ENCODE results near the gene GPATCH1.
A peak's percentile ranks its signal among the peaks of the same experiment; 100 is the strongest.
"Not testable (repeated sequence)": the region's sequence is repeated elsewhere in the genome, so short reads cannot be mapped to it uniquely, and the experiment has no call there.

Gene GPATCH1, protein sequence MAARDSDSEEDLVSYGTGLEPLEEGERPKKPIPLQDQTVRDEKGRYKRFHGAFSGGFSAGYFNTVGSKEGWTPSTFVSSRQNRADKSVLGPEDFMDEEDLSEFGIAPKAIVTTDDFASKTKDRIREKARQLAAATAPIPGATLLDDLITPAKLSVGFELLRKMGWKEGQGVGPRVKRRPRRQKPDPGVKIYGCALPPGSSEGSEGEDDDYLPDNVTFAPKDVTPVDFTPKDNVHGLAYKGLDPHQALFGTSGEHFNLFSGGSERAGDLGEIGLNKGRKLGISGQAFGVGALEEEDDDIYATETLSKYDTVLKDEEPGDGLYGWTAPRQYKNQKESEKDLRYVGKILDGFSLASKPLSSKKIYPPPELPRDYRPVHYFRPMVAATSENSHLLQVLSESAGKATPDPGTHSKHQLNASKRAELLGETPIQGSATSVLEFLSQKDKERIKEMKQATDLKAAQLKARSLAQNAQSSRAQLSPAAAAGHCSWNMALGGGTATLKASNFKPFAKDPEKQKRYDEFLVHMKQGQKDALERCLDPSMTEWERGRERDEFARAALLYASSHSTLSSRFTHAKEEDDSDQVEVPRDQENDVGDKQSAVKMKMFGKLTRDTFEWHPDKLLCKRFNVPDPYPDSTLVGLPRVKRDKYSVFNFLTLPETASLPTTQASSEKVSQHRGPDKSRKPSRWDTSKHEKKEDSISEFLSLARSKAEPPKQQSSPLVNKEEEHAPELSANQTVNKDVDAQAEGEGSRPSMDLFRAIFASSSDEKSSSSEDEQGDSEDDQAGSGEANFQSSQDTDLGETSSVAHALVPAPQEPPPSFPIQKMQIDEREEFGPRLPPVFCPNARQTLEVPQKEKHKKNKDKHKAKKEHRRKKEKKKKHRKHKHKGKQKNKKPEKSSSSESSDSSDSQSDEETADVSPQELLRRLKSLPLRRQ

DNA sequence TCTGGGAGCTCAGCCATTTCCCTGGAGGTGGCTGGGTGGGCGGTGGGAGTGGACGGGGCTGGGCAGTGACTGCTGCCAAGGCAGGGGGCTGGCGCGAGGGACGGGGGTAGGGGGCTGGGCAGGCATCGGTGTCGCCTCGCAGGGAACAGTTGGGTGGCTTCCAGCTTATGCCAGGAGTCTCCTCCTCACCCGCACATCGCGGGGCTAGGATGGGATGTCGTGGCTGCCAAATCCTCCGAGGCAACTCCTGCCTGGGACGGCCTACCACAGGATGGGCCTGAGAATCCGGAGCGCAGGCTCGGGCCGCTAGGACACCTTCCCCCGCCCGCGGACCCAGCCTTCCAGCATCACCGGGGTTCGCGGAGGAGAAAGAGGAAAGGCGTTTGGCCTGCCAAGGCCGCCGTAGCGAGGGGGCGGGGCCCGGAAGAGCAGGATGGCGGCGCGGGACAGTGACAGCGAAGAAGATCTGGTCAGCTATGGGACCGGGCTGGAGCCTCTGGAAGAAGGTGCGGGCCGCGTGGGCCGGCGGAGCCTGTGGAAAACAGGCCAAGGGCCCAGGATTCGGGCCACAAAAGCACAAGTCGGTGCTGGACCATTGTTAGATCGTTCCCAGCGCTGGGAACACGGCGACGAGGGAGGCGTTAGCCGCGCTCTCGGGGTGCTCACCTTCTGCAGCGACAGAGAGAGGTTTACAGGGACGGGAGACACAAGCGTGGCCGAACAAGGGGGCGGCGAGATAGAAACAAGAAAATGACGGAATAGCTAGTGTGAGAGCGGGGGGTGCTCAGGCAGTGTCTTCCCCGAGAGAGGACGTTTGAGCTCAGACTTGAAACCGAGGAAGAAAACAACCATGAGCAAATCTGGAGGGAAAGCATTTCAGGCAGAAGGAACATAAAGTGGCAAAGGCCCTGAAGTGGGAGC is at the start of gene GPATCH1:
Gene GPATCH1, plus strand, starts transcription at position 421 of the 921 bp plus-strand sequence. Its CDS starts 13 bp downstream, at position 434.
- peak; percentile 95 for DNase-seq (ENCODE audit: low spot score)

DNA sequence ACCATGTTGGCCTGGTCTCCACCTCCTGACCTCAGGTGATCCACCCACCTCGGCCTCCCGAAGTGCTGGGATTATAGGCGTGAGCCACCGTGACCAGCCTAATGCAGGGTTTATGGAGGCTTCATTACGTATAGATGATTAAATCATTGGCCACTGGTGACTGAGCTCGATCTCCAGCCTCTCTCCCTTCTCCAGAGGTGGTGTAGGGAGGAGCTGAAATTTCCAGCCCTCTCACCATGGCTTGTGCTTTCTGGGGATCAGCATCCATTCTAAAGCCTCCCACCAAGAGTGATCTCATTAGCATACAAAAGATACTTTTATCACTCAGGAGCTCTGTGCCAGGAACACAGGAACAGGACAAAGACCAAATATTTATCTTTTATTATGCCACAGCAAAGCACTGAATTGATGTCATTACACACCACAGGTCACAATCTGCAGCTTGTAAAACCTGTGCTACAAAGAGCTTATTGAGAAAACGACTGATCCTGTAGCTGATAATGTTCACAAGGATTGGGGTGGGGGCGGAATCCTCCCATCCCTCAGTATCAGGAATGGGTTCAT is 48.7 kb upstream of the GPATCH1 start:
- no peak for DNase-seq (ENCODE audit: low spot score)

DNA sequence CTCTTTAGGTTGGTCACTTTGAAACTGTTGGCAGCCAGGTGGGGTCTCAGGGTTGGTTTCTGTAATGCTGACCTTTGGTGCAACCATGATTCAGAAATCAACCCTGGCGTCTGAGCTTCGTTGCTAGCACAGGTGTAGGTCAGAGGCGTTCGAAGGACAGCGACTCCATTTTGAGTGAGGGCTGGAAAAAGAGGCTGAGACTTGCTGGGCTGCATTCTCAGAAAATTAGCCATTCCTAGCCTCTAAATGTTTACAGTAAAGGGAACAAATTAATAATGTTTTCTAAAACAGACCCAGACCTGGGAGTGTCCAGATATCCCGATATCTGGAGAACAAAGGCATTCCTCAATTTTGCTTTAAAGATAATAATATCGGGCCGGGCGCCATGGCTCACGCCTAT is 45.5 kb upstream of the GPATCH1 start:
- no peak for DNase-seq (ENCODE audit: low spot score)

DNA sequence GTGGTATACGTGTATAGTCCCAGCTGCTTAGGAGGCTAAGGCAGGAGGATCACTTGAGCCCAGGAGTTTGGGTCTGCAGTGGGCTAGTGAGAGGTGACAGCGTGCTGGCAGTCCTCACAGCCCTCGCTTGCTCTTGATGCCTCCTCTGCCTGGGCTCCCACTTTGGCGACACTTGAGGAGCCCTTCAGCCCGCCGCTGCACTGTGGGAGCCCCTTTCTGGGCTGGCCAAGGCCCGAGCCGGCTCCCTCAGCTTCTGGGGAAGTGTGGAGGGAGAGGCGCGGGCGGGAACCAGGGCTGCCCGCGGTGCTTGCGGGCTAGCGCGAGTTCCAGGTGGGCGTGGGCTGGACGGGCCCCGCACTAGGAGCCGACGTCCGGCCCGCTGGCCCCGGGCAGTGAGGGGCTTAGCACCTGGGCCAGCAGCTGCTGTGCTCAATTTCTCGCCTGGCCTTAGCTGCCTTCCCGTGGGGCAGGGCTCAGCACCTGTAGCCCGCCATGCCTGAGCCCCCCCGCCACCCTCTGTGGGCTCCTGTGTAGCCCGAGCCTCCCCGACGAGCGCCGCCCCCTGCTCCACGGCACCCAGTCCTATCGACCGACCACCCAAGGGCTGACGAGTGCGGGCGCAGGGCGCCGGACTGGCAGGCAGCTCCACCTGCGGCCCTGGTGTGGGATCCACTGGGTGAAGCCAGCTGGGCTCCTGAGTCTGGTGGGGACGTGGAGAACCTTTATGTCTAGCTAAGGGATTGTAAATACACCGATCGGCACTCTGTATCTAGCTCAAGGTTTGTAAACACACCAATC is 44.4 kb upstream of the GPATCH1 start:
- DNase-seq (ENCODE audit: low spot score), result not testable (repeated sequence)

DNA sequence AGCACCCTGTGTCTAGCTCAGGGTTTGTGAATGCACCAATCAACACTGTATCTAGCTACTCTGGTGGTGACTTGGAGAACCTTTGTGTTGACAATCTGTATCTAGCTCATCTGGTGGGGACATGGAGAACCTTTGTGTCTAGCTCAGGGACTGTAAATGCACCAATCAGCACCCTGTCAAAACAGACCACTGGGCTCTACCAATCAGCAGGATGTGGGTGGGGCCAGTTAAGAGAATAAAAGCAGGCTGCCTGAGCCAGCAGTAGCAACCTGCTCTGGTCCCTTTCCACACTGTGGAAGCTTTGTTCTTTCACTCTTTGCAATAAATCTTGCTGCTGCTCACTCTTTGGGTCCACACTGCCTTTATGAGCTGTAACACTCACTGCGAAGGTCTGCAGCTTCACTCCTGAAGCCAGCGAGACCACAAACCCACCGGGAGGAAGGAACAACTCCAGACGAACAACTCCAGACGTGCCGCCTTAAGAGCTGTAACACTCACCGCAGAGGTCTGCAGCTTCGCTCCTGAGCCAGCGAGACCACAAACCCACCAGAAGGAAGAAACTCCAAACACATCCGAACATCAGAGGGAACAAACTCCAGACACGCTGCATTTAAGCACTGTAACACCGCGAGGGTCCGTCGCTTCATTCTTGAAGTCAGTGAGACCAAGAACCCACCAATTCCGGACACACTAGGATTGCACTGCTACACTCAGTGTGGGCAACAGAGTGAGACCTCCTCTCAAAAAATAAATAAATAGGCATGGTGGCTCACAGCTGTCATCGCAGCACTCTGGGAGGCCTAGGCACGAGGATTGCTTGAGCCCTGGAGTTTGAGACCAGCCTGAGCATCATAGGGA is 43.6 kb upstream of the GPATCH1 start:
- DNase-seq (ENCODE audit: low spot score), result not testable (repeated sequence)

DNA sequence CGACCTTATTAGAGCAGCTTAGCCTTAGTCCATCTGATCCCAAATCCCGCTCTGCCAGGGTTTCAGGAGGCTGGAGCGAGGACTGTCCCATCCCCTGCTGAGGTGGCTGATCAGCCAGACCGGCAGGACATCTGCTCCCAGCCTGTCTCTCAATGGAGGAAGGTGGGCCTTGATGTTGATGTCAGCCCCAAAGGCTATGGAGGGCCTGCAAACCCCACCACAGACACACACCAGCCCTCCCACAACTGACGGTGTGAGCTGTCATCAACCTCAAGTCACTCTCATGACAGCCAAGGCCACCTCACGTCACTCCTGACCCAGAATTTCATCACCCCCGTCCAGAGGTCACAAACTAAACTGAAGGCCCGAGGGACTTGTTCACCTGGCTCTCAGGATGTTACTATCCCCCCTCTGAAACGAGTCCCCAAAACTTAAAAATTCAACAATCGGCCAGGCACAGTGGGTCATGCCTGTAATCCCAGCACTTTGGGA is 41.8 kb upstream of the GPATCH1 start:
- DNase-seq (ENCODE audit: low spot score), result no peak

DNA sequence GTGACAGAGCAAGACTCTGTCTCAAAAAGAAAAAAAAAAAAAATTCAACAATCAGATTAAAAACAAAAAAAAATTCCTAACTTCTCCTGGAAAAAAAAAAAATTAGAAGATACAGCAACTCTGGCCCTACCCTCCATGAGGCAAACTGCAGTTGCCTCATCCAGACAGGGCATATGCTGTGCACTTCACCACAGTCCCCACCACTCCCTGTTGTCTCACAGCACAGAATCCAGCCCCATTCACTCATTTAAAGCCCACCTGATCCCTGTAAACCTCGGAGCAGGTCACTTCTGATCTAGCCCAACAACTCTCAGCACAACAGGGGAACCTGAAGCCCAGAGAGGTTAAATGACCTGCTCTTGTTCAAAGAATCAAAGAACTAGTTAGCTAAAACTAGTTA is 41.2 kb upstream of the GPATCH1 start:
- no peak for DNase-seq (ENCODE audit: low spot score)

DNA sequence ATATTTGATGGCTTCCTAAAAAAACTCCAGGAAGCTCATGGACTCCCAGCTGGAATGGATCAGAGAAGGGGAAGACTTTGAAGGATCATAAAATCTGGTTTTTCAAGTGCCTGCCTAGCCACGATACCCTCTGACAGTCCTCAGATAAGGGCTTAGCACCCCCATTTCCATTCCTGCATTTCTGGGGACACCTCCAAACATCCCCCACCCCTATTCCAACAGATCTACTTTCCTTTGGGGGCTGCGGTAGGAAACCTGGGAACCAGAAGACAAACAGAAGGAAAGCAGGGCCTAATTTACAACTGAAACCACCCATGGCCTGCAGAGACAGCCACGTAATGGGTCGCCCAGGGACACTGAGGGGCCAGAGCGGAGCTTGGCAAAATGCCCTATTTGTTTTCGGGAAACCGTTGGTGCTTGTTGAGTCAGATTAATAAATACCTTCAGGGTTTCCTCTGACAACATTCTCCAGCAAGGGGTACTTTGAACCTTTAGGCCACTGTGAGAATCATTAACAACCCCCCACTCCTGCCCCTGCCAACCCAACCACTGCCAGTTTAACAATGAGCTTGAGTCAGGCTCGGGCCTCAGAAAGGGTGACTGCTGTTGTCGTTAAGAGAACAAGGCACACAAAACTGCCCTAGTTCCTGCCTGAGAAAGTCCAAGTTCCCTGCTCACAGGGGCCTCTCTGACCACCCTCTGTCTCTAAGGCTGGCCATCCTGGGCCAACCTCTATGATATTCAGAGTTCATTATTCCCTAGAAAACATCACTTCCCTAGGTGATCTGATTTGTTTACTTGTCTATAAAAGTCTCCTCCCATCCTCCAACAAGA is 39.8 kb upstream of the GPATCH1 start:
- DNase-seq (ENCODE audit: low spot score), result no peak

DNA sequence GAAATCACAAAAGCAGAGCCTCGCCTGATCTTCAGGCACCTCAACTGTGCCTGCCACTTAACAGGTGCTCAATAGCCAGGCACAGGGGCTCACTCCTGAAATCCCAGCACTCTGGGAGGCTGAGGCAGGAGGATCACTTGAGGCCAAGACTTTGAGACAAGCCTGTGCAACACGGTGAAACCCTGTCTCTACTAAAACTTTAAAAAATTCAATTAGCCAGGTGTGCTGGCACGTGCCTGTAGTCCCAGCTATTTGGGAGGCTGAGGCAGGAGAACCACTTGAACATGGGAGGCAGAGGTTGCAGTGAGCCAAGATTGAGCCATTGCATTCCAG is 39.2 kb upstream of the GPATCH1 start:
- DNase-seq (ENCODE audit: low spot score), result not testable (repeated sequence)

DNA sequence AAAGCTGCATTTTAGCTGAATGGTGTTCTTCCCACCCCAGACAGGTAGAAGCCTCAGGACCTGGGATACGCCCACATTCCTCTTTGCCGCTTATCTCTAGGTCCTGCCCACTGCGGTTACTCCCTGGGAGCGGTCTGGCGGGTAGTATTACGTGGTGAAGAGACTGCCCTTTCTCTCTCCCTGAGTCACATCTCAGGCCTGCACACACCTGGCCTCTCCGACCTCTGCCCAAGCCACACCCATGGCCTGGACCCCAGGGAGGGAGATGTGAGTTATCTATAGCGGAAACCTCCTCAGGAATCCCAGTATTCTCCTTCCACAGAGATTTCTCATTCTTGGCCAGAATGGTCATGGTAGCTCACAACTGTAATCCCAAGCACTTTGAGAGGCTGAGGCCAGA is 33.6 kb upstream of the GPATCH1 start:
- DNase-seq (ENCODE audit: low spot score), result no peak

DNA sequence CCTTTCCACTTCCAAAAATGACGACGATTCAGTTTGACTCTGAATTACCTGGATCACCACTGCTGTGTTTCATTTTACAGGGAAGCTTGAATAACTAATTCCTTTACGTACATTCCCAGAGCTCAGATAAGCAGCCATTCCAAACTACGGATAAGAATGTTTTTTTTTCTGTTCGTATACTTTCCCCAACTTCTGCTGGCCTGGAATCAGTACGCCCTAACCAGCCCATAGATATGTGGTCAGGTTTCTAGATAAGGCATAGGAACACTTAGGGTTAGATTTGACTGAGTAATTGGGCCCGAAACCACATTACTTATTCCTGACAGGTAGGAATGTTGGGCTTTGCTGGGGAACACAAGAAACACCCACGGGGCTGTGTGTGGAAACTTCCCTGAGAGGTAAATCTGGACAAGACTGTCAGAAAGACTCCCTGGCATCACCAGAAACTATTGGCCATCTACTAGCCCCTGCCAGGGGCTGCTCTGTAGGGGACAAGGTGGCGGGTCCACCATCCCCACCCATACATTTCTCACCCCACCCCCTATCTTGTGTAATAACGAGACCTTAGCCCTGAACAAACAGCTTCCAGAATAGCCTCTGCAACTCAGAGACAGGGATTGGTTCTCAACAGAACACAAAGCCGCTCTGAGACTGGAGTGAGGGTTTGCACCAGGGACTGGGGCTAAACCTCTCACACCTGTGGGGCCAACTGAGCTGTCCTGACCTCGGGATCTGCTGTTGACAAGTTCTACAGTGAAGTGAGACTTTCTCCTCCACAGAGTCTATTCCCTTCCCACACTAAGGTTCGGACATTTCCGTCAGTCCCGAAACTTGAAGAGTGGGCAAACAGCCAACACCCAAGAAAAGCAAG is 31.9 kb upstream of the GPATCH1 start:
- no peak for DNase-seq (ENCODE audit: low spot score)

DNA sequence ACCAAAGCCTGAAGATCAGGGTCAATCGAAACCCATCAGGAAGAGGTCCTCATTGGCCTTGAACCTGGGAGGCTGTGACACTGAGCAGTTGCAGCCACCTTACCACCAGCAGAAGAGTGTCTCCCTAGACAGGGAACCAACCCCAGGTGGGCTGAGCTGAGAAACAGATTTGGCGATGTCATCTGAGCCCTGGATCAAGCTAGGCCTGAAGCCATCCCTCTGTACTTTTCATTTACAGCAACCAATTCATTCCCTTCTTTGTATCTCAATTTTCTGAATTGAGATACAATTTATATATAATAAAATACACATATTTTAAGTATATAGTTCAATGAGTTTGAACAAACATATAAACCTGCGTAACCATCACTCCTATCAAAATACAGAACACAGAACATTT is 30.9 kb upstream of the GPATCH1 start:
- DNase-seq (ENCODE audit: low spot score), result no peak

DNA sequence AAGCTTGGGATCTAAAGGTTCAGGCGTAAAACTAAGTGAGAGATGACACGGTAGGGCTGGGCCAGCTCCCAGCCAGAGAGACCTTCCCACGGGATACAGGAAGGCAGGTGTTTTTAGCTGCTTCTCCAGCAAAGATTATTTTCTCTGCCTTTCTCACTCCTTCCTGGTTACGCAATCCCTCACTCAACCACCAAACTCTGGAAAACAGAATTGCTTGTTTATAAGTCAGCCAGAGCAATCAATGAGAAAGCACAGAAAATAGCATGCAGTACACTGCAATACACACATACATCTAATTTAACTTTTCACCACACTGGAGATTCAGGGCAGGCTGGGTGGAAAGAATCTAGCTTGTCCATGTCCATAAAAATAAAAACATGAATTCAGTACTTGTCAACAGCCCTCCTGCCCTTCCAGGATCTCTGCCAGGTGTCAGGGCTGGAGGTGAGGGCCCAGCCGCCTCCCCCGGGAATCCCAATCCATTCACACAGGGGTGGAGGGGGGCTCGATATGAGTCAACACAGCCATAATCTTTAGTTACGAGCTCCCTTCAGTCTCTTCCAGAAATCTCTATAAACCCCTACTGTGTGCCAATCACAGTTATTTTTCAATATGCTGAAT is 28.5 kb upstream of the GPATCH1 start:
- no peak for DNase-seq (ENCODE audit: low spot score)

DNA sequence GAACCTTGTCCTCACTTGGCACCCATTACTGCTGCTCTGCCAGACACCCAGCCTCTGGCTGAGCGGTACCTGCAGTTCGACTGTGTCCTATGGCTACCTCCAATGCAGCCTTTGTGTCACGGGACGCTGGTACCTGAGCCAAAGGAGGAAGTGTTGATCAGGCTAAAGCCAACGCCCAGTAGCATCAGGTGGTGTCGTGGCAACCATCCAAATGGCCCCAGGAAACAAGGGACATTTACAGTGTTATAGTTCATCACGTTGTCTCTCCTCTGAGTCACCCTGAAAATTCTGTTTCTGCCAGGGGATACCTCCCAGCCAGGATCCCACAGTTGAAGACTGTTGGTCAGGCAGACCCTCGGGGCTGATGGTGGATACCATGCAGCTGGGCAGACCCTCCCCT is 26.4 kb upstream of the GPATCH1 start:
- no peak for DNase-seq (ENCODE audit: low spot score)

DNA sequence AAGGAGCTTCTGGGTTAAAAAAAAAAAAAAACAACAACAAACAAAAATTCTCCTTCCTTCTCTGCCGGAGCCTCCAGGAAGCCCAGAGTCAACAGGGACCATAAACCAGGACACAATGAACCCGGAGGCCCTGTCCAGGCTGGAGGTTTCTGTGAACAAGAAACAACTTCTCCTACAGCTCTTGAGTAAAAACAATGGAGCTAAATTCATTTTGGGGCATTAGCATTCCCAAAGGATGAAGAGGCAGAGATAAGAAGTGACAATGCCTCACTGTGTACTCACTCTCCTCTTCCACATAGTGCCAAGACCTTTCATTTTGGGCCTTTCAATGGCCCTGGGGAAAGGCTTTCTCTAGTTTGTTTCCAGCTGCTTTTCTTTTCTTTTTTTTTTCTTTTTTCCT is 25.3 kb upstream of the GPATCH1 start:
- DNase-seq (ENCODE audit: low spot score), result no peak

DNA sequence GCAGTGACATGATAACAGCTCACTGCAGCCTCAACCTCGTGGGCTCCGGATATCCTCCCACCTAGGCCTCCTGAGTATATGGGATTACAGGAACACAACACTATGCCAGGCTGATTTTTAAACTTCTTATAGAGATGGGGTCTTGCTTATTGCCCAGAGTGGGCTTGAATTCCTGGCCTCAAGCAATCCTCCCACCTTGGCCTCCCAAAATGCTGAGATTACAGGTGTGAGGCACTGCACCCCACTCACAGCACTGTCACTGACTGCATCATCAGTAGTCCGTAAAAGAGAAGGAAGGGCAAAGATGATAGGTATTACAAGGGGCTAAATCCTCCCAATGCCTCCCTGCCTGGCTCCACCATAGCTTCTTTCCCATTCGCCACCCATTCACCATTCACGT is 20.4 kb upstream of the GPATCH1 start:
- DNase-seq (ENCODE audit: low spot score), result no peak

DNA sequence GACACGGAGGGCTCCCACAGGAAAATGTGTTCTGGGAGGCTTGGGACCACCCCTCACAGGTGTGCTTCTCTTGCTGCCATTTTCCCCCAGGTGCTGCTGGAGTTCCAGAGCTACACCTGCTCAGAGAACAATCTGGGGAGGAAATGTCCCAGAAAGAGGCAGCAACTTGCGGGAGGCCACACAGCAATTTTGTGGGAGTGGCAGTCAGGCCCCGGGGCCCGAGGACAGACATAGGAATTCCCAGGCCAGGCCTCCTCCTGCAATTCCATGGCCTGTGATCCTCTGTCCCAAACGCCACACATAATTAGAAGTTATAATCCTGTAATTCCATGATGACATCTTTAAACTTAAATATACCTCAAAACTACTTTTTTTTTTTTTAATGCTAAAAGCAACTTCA is 18.1 kb upstream of the GPATCH1 start:
- DNase-seq (ENCODE audit: low spot score), result no peak
